ENCODE data around the gene CDC14B. TPM values are rescaled to one million over a fixed set of nuclear protein-coding genes. Genes with fewer than 3 reads are reported as not detected.

Gene CDC14B
- total RNA-seq, 1 experiment from 2014 or later, result 28.4 TPM

DNA sequence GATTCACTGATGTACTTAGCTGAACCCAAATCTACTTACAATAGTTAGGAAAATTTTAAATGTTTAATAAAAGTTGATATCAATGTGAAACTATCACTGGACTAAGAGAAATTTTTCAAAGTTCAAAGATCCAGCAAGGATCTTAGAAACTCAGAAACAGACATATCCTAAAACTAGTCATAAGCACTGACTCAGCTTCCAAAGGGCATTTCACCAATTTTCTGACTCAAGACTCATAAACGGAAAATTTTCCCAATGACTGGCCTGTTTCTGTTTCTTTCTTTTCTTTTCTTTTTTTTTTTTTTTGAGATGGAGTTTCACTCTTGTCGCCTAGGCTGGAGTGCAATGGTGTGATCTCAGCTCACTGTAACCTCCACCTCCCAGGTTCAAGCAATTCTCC lies 66.6 kb downstream of the CDC14B start:
- no peak overlapping the region for H2BK120ac ChIP-seq (ENCODE audit: low read depth, low read length, poor library complexity, severe bottlenecking)
- Mint-ChIP-seq H3K9me3 (no peaks in the 10 kb centered on the region), H3K36me3 (ENCODE audit: insufficient read depth in 1 of 3, low read depth in 3 of 3) (peaks cover 0 to 4% (median 2%) of the 10 kb centered on the region in 3 experiments; a peak in 1 of 7 replicates), H3K4me1 (peaks cover 10 to 16% of the 10 kb centered on the region in 2 experiments), H3K27me3 (ENCODE audit: low read depth) (no peaks in the 10 kb centered on the region), H3K4me3 (no peak overlapping the region), H3K27ac (no peak overlapping the region; a peak in 1 of 7 replicates)
- H2BK5ac ChIP-seq (ENCODE audit: insufficient read length, low read length), result no peak overlapping the region
- peaks cover 3% of the 10 kb centered on the region for H4K20me1 ChIP-seq (ENCODE audit: control insufficient read depth, insufficient read depth, insufficient read length)
- H3K14ac ChIP-seq (ENCODE audit: insufficient read depth, low read length), result no peak overlapping the region
- no peak overlapping the region for H2AFZ ChIP-seq (ENCODE audit: low read length)
- no peak for DNase-seq
- no peak overlapping the region for H4K91ac ChIP-seq (ENCODE audit: insufficient read length, low read depth, low read length)
- H4K5ac ChIP-seq (ENCODE audit: insufficient read length, low read depth, low read length), result no peak overlapping the region
- H4K8ac ChIP-seq (replicated peaks; ENCODE audit: insufficient read length, low read depth, low read length), result no peak overlapping the region
- TF ChIP-seq, protein P1, sequence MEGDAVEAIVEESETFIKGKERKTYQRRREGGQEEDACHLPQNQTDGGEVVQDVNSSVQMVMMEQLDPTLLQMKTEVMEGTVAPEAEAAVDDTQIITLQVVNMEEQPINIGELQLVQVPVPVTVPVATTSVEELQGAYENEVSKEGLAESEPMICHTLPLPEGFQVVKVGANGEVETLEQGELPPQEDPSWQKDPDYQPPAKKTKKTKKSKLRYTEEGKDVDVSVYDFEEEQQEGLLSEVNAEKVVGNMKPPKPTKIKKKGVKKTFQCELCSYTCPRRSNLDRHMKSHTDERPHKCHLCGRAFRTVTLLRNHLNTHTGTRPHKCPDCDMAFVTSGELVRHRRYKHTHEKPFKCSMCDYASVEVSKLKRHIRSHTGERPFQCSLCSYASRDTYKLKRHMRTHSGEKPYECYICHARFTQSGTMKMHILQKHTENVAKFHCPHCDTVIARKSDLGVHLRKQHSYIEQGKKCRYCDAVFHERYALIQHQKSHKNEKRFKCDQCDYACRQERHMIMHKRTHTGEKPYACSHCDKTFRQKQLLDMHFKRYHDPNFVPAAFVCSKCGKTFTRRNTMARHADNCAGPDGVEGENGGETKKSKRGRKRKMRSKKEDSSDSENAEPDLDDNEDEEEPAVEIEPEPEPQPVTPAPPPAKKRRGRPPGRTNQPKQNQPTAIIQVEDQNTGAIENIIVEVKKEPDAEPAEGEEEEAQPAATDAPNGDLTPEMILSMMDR (conservative IDR thresholded peaks at IDR 0.05), result no peak
- H2BK20ac ChIP-seq (ENCODE audit: low read depth, low read length, poor library complexity, severe bottlenecking), result no peak overlapping the region
- no peaks in the 10 kb centered on the region for H3K9me3 ChIP-seq (ENCODE audit: control insufficient read depth, low read depth, low read length)
- no peak overlapping the region for H2BK12ac ChIP-seq (ENCODE audit: insufficient read length, low read depth, low read length)
- H3K79me2 ChIP-seq (ENCODE audit: insufficient read depth, low read length), result no peaks in the 10 kb centered on the region
- no peaks in the 10 kb centered on the region for H3K4me1 ChIP-seq (ENCODE audit: insufficient read depth, low read length)
- H2BK15ac ChIP-seq (ENCODE audit: low read depth, low read length), result no peak overlapping the region
- H3K56ac ChIP-seq (ENCODE audit: insufficient read length, low read depth, low read length), result no peak overlapping the region
- H3K23ac ChIP-seq (ENCODE audit: insufficient read length, low read depth, low read length), result no peak overlapping the region
- no peak overlapping the region for H3K27ac ChIP-seq (ENCODE audit: insufficient read length, low read depth, low read length)
- H3K23me2 ChIP-seq (ENCODE audit: insufficient read length, low read depth, low read length, poor library complexity, severe bottlenecking), result no peaks in the 10 kb centered on the region
- no peak overlapping the region for H3K18ac ChIP-seq (ENCODE audit: insufficient read length, low read depth, low read length)
- no peak overlapping the region for H3K4me2 ChIP-seq (ENCODE audit: insufficient read depth, insufficient read length, low read length)
- no CpG with 5 or more reads among the region's 2 CpGs for WGBS (ENCODE audit: extremely low coverage, insufficient read length, low lambda C conversion rate)
- H3T11ph ChIP-seq (ENCODE audit: low read length), result no peak overlapping the region
- no peak overlapping the region for H2AK5ac ChIP-seq (ENCODE audit: insufficient read length, low read length)
- no peaks in the 10 kb centered on the region for H3K79me1 ChIP-seq (ENCODE audit: insufficient read depth, low read depth, low read length, poor library complexity, severe bottlenecking)
- H3K27me3 ChIP-seq (ENCODE audit: insufficient read depth, low read length), result no peaks in the 10 kb centered on the region
- no peak overlapping the region for H3K4ac ChIP-seq (ENCODE audit: low read depth, low read length)
- no peak overlapping the region for H3K9ac ChIP-seq (ENCODE audit: extremely low read depth, insufficient read length, low read length)
